ENCODE data around the gene MAL.

MAL gene

DNA sequence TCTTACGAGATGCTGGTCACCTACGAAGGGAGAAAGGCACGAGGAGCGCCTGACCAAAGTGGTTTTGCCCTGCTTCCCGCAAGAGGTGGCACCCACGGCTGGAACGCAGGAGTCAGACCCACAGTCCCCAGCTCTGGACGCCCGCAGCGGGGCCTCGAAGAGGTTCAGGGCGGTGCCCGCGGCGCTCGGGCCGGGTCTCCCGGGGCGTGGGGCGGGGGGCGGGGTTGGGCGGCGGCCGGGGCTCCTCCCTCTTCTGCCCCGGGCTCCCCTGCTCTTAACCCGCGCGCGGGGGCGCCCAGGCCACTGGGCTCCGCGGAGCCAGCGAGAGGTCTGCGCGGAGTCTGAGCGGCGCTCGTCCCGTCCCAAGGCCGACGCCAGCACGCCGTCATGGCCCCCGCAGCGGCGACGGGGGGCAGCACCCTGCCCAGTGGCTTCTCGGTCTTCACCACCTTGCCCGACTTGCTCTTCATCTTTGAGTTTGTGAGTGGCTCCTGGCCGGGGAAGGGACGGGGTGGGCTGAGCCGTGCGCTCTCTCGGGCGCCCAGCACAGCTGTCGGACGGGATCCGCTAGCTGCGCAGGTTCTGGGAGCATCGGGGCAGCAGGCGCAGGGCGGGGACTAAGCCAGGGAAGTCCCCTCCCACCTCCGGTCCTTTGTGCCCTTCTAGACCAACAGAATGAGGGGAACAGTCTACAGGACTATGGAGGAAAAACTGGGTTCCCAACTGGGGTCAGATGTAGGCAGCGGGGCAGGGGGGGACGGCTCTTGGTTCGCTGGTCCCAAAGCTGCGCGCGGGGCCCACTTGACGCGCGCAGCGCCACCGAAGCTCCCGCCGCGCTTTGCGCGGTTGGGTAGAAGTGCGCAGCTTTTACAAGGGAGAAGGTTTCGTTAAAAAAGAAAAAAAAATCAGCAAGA is at the start of gene MAL:
Gene MAL (plus strand): TSS at position 303 of the 914 bp plus-strand sequence. CDS start 85 bp downstream, at position 388.
- Histone ChIP-seq H3K27ac (ENCODE audit: low read length) (no peak within 1 kb of the TSS), H3K36me3 (ENCODE audit: insufficient read depth, low read depth, low read length) (no peaks in the 10 kb centered on the region), H3K9me3 (ENCODE audit: insufficient read depth, low read depth, low read length) (no peaks in the 10 kb centered on the region), H3K4me3 (ENCODE audit: low read length) (peak within 1 kb of the TSS; percentile 68), H3K9ac (ENCODE audit: low read depth, low read length) (peak within 1 kb of the TSS; percentile 25; the same call in 1 of the 2 replicates), H3K4me1 (ENCODE audit: insufficient read depth, low read length) (peaks cover 4% of the 10 kb centered on the region), H3K27me3 (ENCODE audit: insufficient read depth, low read length) (peaks cover 97% of the 10 kb centered on the region)

DNA sequence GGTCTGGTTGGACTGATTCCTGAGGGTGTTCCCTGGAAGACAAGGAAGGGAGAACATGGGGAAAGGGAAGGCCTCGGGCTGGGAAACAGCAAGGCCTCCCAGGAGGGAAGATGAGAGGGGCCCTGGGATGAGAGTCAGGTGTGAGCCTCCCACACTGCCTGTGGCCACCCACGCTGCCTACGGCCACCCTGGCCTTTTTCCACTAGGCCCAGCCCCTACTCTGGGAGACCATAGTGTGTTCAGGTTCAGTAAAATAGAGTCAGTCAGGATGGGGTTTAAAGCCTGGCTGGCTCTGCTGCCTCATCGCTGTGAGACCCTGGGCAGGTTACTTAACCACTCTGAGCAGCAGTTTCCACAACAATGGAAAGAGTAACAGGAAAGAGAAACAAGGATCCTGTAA is 47.7 kb upstream of the MAL start:
- Histone ChIP-seq H3K9me3 (ENCODE audit: insufficient read depth, low read depth, low read length) (no peaks in the 10 kb centered on the region), H3K27me3 (ENCODE audit: insufficient read depth, low read length) (peaks cover 15% of the 10 kb centered on the region; the same call in 1 of the 2 replicates), H3K4me1 (ENCODE audit: insufficient read depth, low read length) (no peaks in the 10 kb centered on the region), H3K27ac (ENCODE audit: low read length) (no peak overlapping the region), H3K9ac (ENCODE audit: low read depth, low read length) (no peak overlapping the region), H3K4me3 (ENCODE audit: low read length) (no peak overlapping the region), H3K36me3 (ENCODE audit: insufficient read depth, low read depth, low read length) (no peaks in the 10 kb centered on the region)

DNA sequence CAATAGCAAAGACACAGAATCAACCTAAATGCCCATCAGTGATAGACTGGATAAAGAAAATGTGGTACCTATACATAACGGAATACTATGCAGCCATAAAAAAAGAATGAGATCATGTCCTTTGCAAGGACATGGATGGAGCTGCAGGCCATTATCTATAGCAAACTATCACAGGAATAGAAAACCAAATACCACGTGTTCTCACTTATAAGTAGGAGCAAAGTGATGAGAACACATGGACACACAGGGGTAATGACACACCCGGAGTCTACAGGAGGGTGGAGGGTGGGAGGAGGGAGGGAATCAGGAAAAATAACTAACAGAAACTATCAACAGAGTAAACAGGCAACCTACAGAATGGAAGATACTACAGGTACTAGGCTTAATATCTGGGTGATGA is 46.6 kb upstream of the MAL start:
- Histone ChIP-seq H3K4me1 (ENCODE audit: insufficient read depth, low read length) (no peaks in the 10 kb centered on the region), H3K27me3 (ENCODE audit: insufficient read depth, low read length) (peaks cover 15% of the 10 kb centered on the region; the same call in 1 of the 2 replicates), H3K9me3 (ENCODE audit: insufficient read depth, low read depth, low read length) (no peaks in the 10 kb centered on the region), H3K27ac (ENCODE audit: low read length) (no peak overlapping the region), H3K9ac (ENCODE audit: low read depth, low read length) (no peak overlapping the region), H3K4me3 (ENCODE audit: low read length) (no peak overlapping the region), H3K36me3 (ENCODE audit: insufficient read depth, low read depth, low read length) (no peaks in the 10 kb centered on the region)

DNA sequence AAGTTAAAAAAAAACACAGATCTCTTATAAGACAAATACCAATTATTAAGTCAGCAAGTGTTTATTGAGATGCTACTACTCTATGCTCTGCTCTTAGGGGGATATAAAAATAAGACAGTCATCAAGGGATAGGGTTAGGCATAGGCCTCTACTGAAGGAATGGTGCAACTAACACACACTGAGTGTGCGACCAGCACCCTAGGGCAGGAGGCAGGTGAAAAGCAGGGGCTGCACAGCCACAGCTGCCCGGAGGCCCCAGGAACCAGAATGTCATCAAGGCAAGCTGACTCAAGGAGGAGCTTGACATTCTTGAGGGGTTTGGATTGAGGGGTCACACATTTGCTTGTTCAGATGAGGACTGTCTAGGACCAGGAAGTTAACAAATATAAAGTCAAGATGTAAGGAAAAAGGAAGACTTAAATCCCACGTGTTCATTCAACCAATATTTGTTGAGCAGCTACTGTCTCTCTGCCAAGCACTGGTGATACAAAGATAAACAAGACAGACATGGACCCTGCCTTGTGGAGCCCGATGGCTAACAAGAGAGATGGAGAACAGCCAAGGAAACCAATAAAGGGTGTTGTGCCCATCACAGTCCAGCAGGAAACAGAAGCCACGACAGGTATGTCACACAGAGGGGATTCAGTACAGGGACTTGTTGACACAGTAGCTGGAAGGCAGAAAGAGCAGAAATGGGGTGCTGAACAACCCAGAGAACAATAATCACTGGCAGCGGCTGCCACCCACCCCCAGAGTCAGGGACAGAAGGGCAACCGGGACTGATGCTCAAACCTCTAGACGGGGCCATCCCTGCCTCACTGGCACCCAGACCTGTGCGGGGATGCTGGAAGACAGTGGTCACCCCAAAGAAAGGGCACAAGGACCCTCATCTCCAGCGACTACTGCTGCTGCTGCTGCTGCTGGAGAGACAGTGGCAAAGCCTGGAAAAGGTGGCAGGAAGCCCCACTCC is 45.8 kb upstream of the MAL start:
- Histone ChIP-seq H3K9ac (ENCODE audit: low read depth, low read length) (no peak overlapping the region), H3K27ac (ENCODE audit: low read length) (no peak overlapping the region), H3K36me3 (ENCODE audit: insufficient read depth, low read depth, low read length) (no peaks in the 10 kb centered on the region)

DNA sequence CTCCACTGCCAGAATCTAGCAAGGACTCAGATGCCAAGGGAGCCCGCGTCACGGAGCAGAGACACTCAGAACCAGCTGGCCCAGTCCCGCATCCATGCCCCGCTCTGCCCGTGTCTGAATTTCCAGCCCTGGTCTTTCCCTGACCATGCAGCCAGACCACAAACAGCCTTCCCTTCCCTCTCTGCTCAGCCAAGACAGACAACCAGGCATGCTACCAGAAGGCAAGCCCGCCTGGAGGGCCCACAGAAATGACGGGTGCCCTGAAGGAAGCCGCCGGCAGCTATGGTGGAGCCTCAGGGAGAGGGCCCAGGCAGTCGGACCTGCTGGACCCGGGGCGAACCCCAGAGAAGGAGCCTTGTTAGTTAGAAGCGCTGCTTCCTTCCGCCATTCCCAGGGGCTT is 45.1 kb upstream of the MAL start:
- H3K9ac ChIP-seq (ENCODE audit: low read depth, low read length): no peak overlapping the region
- no peaks in the 10 kb centered on the region for H3K9me3 ChIP-seq (ENCODE audit: insufficient read depth, low read depth, low read length)
- H3K27ac ChIP-seq (ENCODE audit: low read length): no peak overlapping the region
- H3K27me3 ChIP-seq (ENCODE audit: insufficient read depth, low read length): peaks cover 19% of the 10 kb centered on the region; the same call in 1 of the 2 replicates
- H3K4me3 ChIP-seq (ENCODE audit: low read length): no peak overlapping the region
- no peaks in the 10 kb centered on the region for H3K36me3 ChIP-seq (ENCODE audit: insufficient read depth, low read depth, low read length)
- no peaks in the 10 kb centered on the region for H3K4me1 ChIP-seq (ENCODE audit: insufficient read depth, low read length)

More for the DNA sequence above, 45.8 kb upstream of the MAL start:
- H3K27me3 ChIP-seq (ENCODE audit: insufficient read depth, low read length): peaks cover 15% of the 10 kb centered on the region; the same call in 1 of the 2 replicates
- H3K4me1 ChIP-seq (ENCODE audit: insufficient read depth, low read length): no peaks in the 10 kb centered on the region
- H3K9me3 ChIP-seq (ENCODE audit: insufficient read depth, low read depth, low read length): no peaks in the 10 kb centered on the region
- H3K4me3 ChIP-seq (ENCODE audit: low read length): no peak overlapping the region

DNA sequence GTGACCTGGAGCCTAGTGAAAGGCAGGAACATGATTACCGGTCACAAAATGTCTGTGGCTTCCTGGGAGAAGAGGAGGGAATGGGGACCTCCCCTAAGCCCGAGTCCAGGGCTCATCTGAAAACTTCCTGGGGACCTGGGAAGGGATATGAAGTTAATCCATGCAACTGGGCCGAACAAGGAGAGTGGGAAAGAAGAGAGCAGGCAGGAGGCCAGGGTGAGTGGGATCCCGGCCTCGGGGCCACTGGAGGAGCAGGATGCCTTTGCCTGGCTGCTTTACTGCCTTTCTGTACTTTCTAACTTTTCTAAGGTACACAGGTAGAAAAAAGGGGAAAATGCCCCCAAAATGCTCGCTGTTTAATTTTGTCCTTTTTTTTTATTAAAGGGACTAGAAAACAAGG is 43.4 kb upstream of the MAL start:
- no peak overlapping the region for H3K27ac ChIP-seq (ENCODE audit: low read length)
- no peaks in the 10 kb centered on the region for H3K9me3 ChIP-seq (ENCODE audit: insufficient read depth, low read depth, low read length)
- no peaks in the 10 kb centered on the region for H3K4me1 ChIP-seq (ENCODE audit: insufficient read depth, low read length)
- no peaks in the 10 kb centered on the region for H3K36me3 ChIP-seq (ENCODE audit: insufficient read depth, low read depth, low read length)
- no peak overlapping the region for H3K4me3 ChIP-seq (ENCODE audit: low read length)
- H3K9ac ChIP-seq (ENCODE audit: low read depth, low read length): no peak overlapping the region
- peaks cover 15% of the 10 kb centered on the region; the same call in 1 of the 2 replicates for H3K27me3 ChIP-seq (ENCODE audit: insufficient read depth, low read length)

DNA sequence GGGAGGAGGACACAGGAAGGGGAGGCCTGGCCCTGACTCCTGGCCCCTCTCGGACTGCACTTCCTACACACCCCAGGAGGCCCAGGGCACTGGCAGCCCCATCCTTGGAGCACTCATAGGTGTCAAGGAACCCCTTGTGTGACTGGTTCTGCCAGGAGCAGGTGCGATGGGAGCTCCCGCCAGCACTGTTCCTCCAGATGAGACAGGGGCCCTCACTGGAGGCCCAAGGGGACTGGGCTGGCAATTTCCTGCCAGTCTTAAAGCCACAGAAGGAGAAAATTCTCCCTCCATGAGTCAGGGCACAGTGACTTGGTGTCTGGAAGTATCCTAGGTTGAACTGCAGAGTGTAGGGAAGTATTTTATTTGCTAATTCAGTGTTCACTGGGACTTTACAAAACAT is 42.8 kb upstream of the MAL start:
- no peaks in the 10 kb centered on the region for H3K9me3 ChIP-seq (ENCODE audit: insufficient read depth, low read depth, low read length)
- H3K36me3 ChIP-seq (ENCODE audit: insufficient read depth, low read depth, low read length): no peaks in the 10 kb centered on the region
- no peaks in the 10 kb centered on the region for H3K4me1 ChIP-seq (ENCODE audit: insufficient read depth, low read length)
- H3K27ac ChIP-seq (ENCODE audit: low read length): no peak overlapping the region
- no peak overlapping the region for H3K9ac ChIP-seq (ENCODE audit: low read depth, low read length)
- H3K4me3 ChIP-seq (ENCODE audit: low read length): no peak overlapping the region
- H3K27me3 ChIP-seq (ENCODE audit: insufficient read depth, low read length): peaks cover 10% of the 10 kb centered on the region; the same call in 1 of the 2 replicates

DNA sequence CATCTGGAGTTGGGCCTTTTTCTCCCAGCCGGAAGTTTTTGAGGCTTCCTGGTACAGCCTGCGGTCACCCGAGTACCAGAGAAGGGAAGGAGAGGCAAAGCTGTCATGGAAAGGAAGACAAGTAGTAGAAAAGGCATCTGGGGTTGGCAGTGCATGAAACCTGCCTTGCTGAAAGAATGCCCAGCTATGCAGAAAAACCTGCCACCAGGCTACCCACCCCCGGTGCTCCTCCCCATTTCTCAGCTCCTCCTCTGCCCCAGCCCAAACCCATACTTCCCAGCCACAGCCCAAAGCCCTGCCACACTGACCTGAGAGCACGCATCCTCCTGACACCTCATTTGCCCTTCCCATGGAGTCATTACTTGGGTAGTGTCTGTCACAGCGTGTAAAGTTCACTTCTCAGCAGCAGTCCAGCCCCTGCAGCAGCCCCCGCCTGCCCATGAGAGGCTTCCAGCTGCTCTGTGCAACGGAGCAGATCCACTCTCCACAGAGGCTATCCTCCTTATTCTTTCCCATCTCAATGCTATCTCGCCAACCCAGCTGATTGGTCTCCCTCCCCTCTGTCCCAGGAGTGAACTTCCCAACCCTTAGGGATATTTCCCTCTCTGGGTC is 40.4 kb upstream of the MAL start:
- H3K27me3 ChIP-seq (ENCODE audit: insufficient read depth, low read length): peaks cover 6% of the 10 kb centered on the region; the same call in 1 of the 2 replicates
- no peak overlapping the region for H3K27ac ChIP-seq (ENCODE audit: low read length)
- no peak overlapping the region for H3K9ac ChIP-seq (ENCODE audit: low read depth, low read length)
- no peak overlapping the region for H3K4me3 ChIP-seq (ENCODE audit: low read length)
- H3K36me3 ChIP-seq (ENCODE audit: insufficient read depth, low read depth, low read length): no peaks in the 10 kb centered on the region
- no peaks in the 10 kb centered on the region for H3K4me1 ChIP-seq (ENCODE audit: insufficient read depth, low read length)
- H3K9me3 ChIP-seq (ENCODE audit: insufficient read depth, low read depth, low read length): no peaks in the 10 kb centered on the region

DNA sequence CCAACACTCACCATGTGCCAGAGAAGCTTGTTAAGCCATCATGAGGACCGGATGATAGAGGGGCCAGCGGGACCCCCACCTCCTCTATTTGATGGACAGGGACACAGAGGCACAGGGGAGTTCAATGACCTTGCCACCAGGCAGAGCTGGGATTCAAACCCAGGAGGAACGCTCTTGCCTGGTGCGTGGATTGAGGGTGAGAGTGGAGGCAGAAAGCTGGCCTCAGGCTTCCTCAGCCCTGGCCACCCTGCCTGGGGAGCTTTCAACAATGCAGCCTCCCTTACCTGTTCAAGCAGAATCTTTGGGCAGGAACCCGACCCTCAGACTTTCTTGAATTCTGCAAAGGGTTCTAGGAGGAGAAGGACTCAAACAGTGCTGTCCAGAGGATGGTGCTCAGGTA is 39.9 kb upstream of the MAL start:
- no peaks in the 10 kb centered on the region for H3K36me3 ChIP-seq (ENCODE audit: insufficient read depth, low read depth, low read length)
- H3K4me3 ChIP-seq (ENCODE audit: low read length): no peak overlapping the region
- H3K27me3 ChIP-seq (ENCODE audit: insufficient read depth, low read length): peaks cover 10% of the 10 kb centered on the region; the same call in 1 of the 2 replicates
- no peaks in the 10 kb centered on the region for H3K4me1 ChIP-seq (ENCODE audit: insufficient read depth, low read length)
- no peak overlapping the region for H3K9ac ChIP-seq (ENCODE audit: low read depth, low read length)
- no peaks in the 10 kb centered on the region for H3K9me3 ChIP-seq (ENCODE audit: insufficient read depth, low read depth, low read length)
- no peak overlapping the region for H3K27ac ChIP-seq (ENCODE audit: low read length)

DNA sequence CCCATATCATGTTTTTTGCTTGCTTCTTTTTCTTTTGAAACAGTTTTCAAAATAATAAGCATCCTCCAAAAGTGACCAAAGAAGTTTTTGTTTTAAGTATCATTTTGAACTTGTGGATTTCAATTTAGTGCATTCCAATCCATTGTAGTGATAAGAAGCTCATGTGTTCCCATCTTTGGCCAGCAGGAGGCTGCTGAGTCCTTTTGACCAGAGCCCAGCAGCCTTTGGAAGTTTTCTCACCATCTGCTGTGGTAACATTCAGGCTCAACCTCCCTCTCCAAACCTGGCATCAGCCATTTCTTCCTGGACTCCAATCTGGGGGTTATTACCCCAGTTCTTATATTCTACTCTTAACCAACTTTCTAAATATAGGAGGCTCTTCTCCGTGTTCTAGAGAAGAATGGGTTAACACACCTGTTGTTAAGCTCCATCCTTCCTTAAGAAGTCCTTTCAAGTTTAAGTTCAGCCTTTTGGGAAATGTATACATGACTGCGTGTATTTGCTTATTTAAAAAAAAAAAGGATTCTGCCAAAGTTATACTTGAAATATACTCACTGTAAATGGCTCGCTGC is 39.0 kb upstream of the MAL start:
- H3K27ac ChIP-seq (ENCODE audit: low read length): no peak overlapping the region
- H3K27me3 ChIP-seq (ENCODE audit: insufficient read depth, low read length): peaks cover 18% of the 10 kb centered on the region; the same call in 1 of the 2 replicates
- no peak overlapping the region for H3K9ac ChIP-seq (ENCODE audit: low read depth, low read length)
- H3K36me3 ChIP-seq (ENCODE audit: insufficient read depth, low read depth, low read length): no peaks in the 10 kb centered on the region
- H3K4me3 ChIP-seq (ENCODE audit: low read length): no peak overlapping the region
- no peaks in the 10 kb centered on the region for H3K9me3 ChIP-seq (ENCODE audit: insufficient read depth, low read depth, low read length)
- H3K4me1 ChIP-seq (ENCODE audit: insufficient read depth, low read length): no peaks in the 10 kb centered on the region

Data from iPS-20b (cell line).